Loucy (cell line): ENCODE data around the gene CIAO3.

Experiments used
- EZH2phosphoT487 ChIP-seq: fragments of 200-600 bp; IDR thresholded peaks from 2 replicates; pipeline ENCODE4 v1.6.1; 2018; ENCODE audit warnings: antibody characterized with exemption, mild to moderate bottlenecking, moderate library complexity, borderline replicate concordance
- TF ChIP-seq, protein P1 (sequence below): fragments of 200-600 bp; sonication (generic); conservative IDR thresholded peaks from 2 replicates; pipeline ENCODE4 v1.5.1; 2014; ENCODE audit warnings: mild to moderate bottlenecking, antibody characterized with exemption, low read length

DNA sequence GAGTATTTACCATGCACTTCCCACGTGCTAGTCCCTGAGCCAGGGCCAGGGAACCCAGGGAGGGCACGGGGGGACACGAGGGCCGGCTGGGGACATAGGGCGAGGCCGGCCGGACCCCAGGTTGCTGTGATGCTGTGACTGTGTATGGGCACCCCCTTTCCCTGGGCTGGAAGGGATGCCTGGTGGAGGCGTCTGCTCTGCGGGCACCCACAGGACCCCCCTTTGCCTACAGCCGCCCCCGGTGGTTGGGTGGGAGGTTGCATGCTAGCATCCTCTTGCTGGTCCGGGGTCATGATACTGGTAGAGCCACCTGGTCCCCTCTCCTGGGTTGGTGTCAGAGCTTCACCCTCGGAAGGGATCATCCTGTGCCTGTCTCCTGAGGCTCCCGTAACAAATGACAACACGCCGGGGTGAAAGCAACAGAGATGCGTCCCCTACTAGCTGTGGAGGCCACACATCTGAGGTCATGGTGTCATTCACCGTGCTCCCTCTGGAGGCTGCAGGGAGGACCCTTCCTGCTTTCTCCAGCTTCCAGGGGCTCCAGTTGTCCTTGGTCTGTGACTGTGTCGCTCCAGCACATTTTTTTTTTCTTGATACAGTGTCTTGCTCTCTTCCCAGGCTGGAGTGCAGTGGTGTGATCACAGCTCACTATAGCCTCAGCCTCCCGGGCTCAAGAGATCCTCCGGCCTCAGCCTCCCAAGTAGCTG, 3.1 kb upstream of the CIAO3 start:
- TF ChIP-seq, protein P1, sequence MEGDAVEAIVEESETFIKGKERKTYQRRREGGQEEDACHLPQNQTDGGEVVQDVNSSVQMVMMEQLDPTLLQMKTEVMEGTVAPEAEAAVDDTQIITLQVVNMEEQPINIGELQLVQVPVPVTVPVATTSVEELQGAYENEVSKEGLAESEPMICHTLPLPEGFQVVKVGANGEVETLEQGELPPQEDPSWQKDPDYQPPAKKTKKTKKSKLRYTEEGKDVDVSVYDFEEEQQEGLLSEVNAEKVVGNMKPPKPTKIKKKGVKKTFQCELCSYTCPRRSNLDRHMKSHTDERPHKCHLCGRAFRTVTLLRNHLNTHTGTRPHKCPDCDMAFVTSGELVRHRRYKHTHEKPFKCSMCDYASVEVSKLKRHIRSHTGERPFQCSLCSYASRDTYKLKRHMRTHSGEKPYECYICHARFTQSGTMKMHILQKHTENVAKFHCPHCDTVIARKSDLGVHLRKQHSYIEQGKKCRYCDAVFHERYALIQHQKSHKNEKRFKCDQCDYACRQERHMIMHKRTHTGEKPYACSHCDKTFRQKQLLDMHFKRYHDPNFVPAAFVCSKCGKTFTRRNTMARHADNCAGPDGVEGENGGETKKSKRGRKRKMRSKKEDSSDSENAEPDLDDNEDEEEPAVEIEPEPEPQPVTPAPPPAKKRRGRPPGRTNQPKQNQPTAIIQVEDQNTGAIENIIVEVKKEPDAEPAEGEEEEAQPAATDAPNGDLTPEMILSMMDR = peak; percentile 41; the same call in 1 of the 2 replicates
- no peak for TF ChIP-seq EZH2phosphoT487
